ENCODE results near the gene PPEF1. TPM values are rescaled to one million over a fixed set of nuclear protein-coding genes. Genes with fewer than 3 reads are reported as not detected.
A peak's percentile ranks its signal among the peaks of the same experiment; 100 is the strongest.

The PPEF1 gene, protein sequence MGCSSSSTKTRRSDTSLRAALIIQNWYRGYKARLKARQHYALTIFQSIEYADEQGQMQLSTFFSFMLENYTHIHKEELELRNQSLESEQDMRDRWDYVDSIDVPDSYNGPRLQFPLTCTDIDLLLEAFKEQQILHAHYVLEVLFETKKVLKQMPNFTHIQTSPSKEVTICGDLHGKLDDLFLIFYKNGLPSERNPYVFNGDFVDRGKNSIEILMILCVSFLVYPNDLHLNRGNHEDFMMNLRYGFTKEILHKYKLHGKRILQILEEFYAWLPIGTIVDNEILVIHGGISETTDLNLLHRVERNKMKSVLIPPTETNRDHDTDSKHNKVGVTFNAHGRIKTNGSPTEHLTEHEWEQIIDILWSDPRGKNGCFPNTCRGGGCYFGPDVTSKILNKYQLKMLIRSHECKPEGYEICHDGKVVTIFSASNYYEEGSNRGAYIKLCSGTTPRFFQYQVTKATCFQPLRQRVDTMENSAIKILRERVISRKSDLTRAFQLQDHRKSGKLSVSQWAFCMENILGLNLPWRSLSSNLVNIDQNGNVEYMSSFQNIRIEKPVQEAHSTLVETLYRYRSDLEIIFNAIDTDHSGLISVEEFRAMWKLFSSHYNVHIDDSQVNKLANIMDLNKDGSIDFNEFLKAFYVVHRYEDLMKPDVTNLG
- not detected for total RNA-seq (2021; fragmentation: NEBNext Ultra II Directional; extraction: Animal tissue kit (Norgen Biotek cat#: 25700))
- long read RNA-seq = 0 reads

DNA sequence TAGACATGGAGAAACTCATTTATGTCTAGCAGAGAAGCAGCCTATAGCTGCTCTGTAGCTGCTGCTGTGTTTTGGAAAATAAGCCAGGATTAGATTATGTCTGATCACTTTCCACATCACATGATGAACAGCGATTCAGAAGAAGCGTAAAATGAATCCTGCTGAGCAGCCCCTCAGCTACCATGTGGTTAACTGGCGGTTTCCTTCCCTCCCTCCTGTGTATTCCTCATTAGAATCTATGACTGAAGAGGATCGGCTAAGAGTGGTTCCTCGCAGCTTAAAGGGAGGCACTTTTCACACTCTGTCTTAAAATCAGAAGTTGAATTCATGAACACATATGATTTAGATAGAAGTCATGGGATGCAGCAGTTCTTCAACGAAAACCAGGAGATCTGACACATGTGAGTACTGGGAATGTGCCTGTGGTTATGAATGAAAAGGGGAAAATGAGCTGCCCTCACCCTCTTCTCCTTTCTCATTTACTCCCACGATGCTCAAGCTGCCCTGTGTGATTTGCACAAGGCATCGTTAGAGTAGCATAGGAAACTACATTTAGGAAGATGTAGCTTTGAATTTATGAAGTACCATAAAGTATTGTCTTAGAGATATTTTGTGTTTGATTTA lies at the start of gene PPEF1:
Gene PPEF1 (plus strand): TSS at position 220 of the 624 bp plus-strand sequence. CDS start 136 bp downstream, at position 356.
- no peak within 1 kb of the TSS for H3K27ac Mint-ChIP-seq
- TF ChIP-seq, protein P1, sequence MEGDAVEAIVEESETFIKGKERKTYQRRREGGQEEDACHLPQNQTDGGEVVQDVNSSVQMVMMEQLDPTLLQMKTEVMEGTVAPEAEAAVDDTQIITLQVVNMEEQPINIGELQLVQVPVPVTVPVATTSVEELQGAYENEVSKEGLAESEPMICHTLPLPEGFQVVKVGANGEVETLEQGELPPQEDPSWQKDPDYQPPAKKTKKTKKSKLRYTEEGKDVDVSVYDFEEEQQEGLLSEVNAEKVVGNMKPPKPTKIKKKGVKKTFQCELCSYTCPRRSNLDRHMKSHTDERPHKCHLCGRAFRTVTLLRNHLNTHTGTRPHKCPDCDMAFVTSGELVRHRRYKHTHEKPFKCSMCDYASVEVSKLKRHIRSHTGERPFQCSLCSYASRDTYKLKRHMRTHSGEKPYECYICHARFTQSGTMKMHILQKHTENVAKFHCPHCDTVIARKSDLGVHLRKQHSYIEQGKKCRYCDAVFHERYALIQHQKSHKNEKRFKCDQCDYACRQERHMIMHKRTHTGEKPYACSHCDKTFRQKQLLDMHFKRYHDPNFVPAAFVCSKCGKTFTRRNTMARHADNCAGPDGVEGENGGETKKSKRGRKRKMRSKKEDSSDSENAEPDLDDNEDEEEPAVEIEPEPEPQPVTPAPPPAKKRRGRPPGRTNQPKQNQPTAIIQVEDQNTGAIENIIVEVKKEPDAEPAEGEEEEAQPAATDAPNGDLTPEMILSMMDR (IDR thresholded peaks at IDR 0.05) = no peak
- DNase-seq = no peak

DNA sequence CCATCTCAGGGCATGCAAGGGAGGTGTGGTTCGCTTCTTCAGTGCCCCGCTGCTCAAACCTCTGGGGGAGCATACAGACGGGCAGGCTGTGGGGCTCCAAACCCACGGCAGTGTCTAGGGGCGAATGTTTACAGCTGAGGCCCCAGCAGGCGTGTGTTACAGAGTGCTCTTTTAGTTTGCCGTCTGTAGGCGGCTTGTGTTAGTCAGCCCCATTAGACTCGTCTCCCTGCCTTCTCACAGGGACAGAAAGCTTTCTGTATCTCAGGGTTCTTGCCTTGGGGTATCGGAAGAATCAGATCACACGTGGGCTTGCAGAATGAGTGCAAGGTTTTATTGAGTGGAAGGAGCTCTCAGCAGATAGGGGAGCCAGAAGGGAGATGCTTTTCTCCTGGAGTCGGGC lies 46.2 kb upstream of the PPEF1 start:
- Mint-ChIP-seq H3K27me3 (ENCODE audit: insufficient read depth) (no peaks in the 10 kb centered on the region; the same call in 1 of the 2 replicates), H3K4me3 (no peak overlapping the region)

More for the DNA sequence above, at the start of gene PPEF1:
- no peaks in the 10 kb centered on the region for H3K36me3 Mint-ChIP-seq (ENCODE audit: low read depth)
- H3K4me1 Mint-ChIP-seq (ENCODE audit: low read depth) = peaks cover 3% of the 10 kb centered on the region
- H3K9me3 Mint-ChIP-seq = no peaks in the 10 kb centered on the region
- H3K4me3 Mint-ChIP-seq = no peak within 1 kb of the TSS
- peaks cover 3% of the 10 kb centered on the region for H3K27me3 Mint-ChIP-seq (ENCODE audit: insufficient read depth)

DNA sequence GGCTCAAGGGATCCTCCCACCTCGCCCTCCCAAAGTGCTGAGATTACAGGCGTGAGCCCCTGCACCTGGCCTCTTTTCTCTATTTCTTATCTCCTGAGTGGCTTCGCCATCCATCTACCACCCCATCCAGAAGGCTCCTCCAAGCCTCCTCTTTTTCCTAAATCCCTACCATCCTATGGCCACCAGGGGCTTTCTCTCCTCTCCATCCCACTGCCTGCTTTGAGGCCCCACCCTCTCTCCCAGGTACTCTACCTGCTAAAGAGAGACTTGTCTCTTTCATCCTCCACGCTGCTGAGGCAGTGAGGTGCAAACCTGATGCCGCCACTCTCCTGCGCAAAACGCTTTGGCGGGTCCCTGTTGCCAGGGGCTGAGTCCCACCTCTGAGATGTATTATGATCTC lies 42.5 kb upstream of the PPEF1 start:
- Mint-ChIP-seq H3K4me1 (ENCODE audit: low read depth) (peaks cover 6% of the 10 kb centered on the region; the same call in 1 of the 2 replicates), H3K36me3 (ENCODE audit: low read depth) (no peaks in the 10 kb centered on the region), H3K4me3 (no peak overlapping the region), H3K27ac (no peak overlapping the region), H3K27me3 (ENCODE audit: insufficient read depth) (no peaks in the 10 kb centered on the region; the same call in none of the 2 replicates), H3K9me3 (no peaks in the 10 kb centered on the region; the same call in 1 of the 2 replicates)
- no peak for DNase-seq
- TF ChIP-seq, protein P1 (IDR thresholded peaks at IDR 0.05) = no peak

More for the DNA sequence above, 46.2 kb upstream of the PPEF1 start:
- Mint-ChIP-seq H3K4me1 (ENCODE audit: low read depth) (no peaks in the 10 kb centered on the region), H3K27ac (no peak overlapping the region), H3K9me3 (no peaks in the 10 kb centered on the region; the same call in 1 of the 2 replicates), H3K36me3 (ENCODE audit: low read depth) (no peaks in the 10 kb centered on the region)
- TF ChIP-seq, protein P1 (IDR thresholded peaks at IDR 0.05) = no peak
- DNase-seq = no peak

DNA sequence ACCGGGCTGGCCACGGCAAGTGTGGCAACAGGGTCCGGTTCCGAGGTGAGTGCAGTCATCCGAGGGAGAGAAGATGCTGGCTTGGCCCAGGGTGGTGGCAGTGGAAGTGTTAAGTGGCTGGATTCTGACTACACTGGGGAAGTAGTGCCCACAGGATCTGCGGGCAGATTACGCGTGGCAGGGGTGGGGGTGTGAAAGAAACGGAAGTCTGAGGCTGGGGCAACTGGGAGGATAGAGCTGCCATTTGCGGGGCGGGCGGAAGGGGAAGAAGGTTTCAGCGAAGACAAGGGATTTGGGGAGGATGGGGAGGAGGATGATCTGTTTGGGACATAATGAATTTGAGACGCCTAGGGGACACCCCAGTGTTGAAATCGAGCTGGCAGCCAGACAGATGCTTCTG lies 40.8 kb upstream of the PPEF1 start:
- DNase-seq = no peak
- TF ChIP-seq, protein P1 (IDR thresholded peaks at IDR 0.05) = no peak
- Mint-ChIP-seq H3K27ac (no peak overlapping the region), H3K4me1 (ENCODE audit: low read depth) (peaks cover 6% of the 10 kb centered on the region; the same call in 1 of the 2 replicates), H3K4me3 (no peak overlapping the region), H3K9me3 (no peaks in the 10 kb centered on the region; the same call in 1 of the 2 replicates), H3K27me3 (ENCODE audit: insufficient read depth) (peaks cover 2% of the 10 kb centered on the region), H3K36me3 (ENCODE audit: low read depth) (no peaks in the 10 kb centered on the region)

DNA sequence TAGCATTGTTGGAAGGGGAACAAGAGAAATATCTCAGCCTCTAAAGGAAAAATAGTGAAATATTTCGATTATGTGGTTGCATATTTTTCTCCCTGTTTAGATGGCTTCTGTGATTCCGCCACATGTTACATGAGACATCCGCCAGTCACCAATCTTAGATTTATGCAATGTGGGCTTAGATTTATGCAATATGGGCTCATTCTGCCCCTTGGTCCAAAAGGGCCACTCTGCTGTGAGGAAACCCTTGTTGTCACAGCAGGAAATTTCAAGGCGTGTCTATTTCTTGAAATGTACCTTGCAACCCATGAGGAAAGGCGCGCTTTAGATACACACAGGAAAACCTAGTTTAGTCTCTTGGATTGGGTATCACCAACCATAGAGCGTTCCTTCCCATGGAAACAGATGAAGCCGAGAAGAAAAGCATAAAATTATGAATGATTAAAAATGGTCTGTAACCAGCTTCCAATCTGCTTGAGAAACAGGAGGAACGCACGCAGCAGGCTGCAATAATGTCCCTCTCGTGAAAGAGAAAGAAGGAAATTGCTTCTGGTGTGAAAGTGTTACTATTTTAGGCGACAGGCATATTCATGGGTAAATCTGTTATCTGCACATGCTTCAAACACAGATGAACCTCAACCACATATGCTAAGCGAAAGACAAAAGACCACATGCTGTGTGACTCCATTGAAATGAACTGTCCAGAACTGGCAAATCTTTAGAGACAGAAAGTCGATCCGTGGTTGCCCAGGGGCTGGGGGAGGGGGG lies 39.2 kb upstream of the PPEF1 start:
- H3K27me3 Mint-ChIP-seq (ENCODE audit: insufficient read depth) = peaks cover 5% of the 10 kb centered on the region
- H3K27ac Mint-ChIP-seq = no peak overlapping the region
- TF ChIP-seq, protein P1 (IDR thresholded peaks at IDR 0.05) = no peak
- no peaks in the 10 kb centered on the region; the same call in 1 of the 2 replicates for H3K9me3 Mint-ChIP-seq
- no peak for DNase-seq
- peak overlapping the region; percentile 41; the same call in 1 of the 2 replicates for H3K4me3 Mint-ChIP-seq
- H3K36me3 Mint-ChIP-seq (ENCODE audit: low read depth) = no peaks in the 10 kb centered on the region
- peaks cover 6% of the 10 kb centered on the region; the same call in 1 of the 2 replicates for H3K4me1 Mint-ChIP-seq (ENCODE audit: low read depth)

Measured in HFFc6 (cell line).